ENCODE measurements around the gene NCOR2.

DNA sequence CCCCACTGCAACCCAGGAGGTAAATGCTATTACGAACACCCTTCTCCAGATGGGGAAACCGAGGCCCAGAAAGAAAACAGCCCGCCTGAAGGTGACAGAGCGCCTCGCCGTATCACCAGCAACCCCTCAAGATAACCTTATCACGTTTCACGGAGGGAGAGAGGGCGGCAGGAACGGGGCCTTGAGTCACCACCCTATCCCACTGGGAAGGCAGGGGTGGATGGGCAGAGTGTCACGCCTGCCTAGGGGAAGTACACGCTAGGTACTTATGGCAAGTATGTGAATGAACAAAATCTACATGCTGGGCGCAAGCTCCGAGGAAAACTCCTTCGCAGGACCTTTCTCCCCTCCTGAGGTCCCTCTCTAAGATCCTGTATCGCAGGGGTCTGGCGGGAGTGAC, 17.8 kb downstream of the NCOR2 start:
- TF ChIP-seq, protein P1, sequence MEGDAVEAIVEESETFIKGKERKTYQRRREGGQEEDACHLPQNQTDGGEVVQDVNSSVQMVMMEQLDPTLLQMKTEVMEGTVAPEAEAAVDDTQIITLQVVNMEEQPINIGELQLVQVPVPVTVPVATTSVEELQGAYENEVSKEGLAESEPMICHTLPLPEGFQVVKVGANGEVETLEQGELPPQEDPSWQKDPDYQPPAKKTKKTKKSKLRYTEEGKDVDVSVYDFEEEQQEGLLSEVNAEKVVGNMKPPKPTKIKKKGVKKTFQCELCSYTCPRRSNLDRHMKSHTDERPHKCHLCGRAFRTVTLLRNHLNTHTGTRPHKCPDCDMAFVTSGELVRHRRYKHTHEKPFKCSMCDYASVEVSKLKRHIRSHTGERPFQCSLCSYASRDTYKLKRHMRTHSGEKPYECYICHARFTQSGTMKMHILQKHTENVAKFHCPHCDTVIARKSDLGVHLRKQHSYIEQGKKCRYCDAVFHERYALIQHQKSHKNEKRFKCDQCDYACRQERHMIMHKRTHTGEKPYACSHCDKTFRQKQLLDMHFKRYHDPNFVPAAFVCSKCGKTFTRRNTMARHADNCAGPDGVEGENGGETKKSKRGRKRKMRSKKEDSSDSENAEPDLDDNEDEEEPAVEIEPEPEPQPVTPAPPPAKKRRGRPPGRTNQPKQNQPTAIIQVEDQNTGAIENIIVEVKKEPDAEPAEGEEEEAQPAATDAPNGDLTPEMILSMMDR (conservative IDR thresholded peaks at IDR 0.05 in 1 of 2, IDR thresholded peaks at IDR 0.05 in 1 of 2; ENCODE audit: extremely low read depth in 1 of 2, insufficient read depth in 1 of 2, low read depth in 1 of 2, low read length in 2 of 2): no peak
- no peak for TF ChIP-seq EZH2 (IDR thresholded peaks at IDR 0.05; ENCODE audit: borderline replicate concordance, low read length)

Measured in mammary epithelial cell (primary cell).